Gastroesophageal sphincter (tissue), 4 donors: Measurements from ENCODE around the gene ANKRD1. TPM values are rescaled to one million over a fixed set of nuclear protein-coding genes. Genes with fewer than 3 reads are reported as not detected.
A peak's percentile ranks its signal among the peaks of the same experiment; 100 is the strongest.

Experiments
- ATAC-seq: fragments of 150-250 bp; one replicate; pipeline ENCODE4 v1.9.1; 2016; ENCODE audit warnings: mild to moderate bottlenecking, moderate library complexity
- H3K27ac ChIP-seq, 4 donors: fragments of 200-600 bp; sonication (generic) in 3 of 4; 1 replicate in 3 of 4; 2 replicates in 1 of 4; pipeline ENCODE4 v1.5.1; 2016 to 2019
- H3K27me3 ChIP-seq: fragments of 200-600 bp; sonication (generic); one replicate; pipeline ENCODE4 v1.5.1; 2019
- H3K36me3 ChIP-seq, 2 donors: fragments of 200-600 bp; sonication (generic); one replicate each; pipeline ENCODE4 v1.5.1; 2019; ENCODE audit warnings: control low read depth in 1 of 2
- H3K4me1 ChIP-seq, 3 donors: fragments of 200-600 bp; sonication (generic); 1 replicate in 2 of 3; 2 replicates in 1 of 3; pipeline ENCODE4 v1.5.1; 2016 to 2019; ENCODE audit warnings: control low read depth in 2 of 3
- H3K4me3 ChIP-seq, 2 donors: fragments of 200-600 bp; sonication (generic); one replicate each; pipeline ENCODE4 v1.5.1; 2019; ENCODE audit warnings: mild to moderate bottlenecking in 1 of 2, moderate library complexity in 1 of 2
- H3K9me3 ChIP-seq, 3 donors: fragments of 200-600 bp; sonication (generic); one replicate each; pipeline ENCODE4 v1.5.1; 2017 to 2019; ENCODE audit warnings: control low read depth in 2 of 3
- CTCF ChIP-seq, 4 experiments: fragments of 200-600 bp in 2 of 4; fragments of 450-650 bp in 2 of 4; sonication (generic) in 1 of 4; IDR thresholded peaks; one replicate each; pipeline ENCODE4 v1.5.1; 2017 to 2019; ENCODE audit warnings: antibody characterized with exemption in 4 of 4, mild to moderate bottlenecking in 2 of 4, moderate library complexity in 2 of 4
- EP300 ChIP-seq: sonication (generic); formaldehyde crosslinking; IDR thresholded peaks from one replicate; pipeline ENCODE4 v1.6.1; 2017; ENCODE audit warnings: antibody characterized with exemption, mild to moderate bottlenecking
- POLR2A ChIP-seq, 2 donors: fragments of 450-650 bp; IDR thresholded peaks; one replicate each; pipeline ENCODE4 v1.6.1; 2017; ENCODE audit warnings: antibody characterized with exemption in 2 of 2, mild to moderate bottlenecking in 2 of 2, moderate library complexity in 1 of 2
- POLR2AphosphoS5 ChIP-seq: sonication (generic); formaldehyde crosslinking; IDR thresholded peaks from one replicate; pipeline ENCODE4 v1.6.1; 2017; ENCODE audit warnings: antibody characterized with exemption
- WGBS, 2 donors: methylation state at CpG; one replicate each; pipeline ENCODE4 v1.1.5; 2018; ENCODE audit warnings: low coverage in 1 of 2; 5-methylcytosine and 5-hydroxymethylcytosine counted together
- total RNA-seq, 4 donors: library from RNA; depleted of rRNA; stranded (reverse); fragments of >200 nt; gene quantifications; one replicate each; pipeline ENCODE4 v1.1.0, GENCODE V29; 2016

Gene ANKRD1
- total RNA-seq, 4 donors from 2014 or later, result not detected

DNA sequence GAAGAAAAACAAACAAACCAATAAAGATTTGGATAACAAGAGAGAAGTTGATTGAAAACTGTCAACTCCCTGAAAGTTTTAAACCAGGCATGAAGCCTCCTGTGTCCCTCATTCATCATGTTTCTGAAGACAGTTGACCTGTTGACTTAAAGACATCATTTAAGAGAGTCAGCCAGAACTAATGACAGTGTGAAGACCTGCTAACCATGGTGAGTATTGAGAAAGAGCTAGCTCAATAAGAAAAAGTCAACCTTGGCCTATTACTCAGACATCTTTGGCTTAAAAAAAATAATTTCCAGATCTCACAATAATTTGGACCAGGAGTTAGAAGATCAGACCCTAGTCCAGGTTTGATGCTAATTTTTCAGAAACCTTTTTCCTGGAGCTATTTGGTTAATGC lies 45.3 kb upstream of the ANKRD1 start:
- Histone ChIP-seq H3K27me3 (no peaks in the 10 kb centered on the region), H3K4me3 (no peak overlapping the region)
- no peak for ATAC-seq

GRCh38 chr10:90965720-90966119 lies 44.8 kb upstream of the ANKRD1 start:
- TF ChIP-seq POLR2AphosphoS5, result no peak
- no peak for TF ChIP-seq POLR2A (IDR thresholded peaks at IDR 0.05)
- TF ChIP-seq CTCF (IDR thresholded peaks at IDR 0.05), result no peak
- TF ChIP-seq EP300, result no peak
- no peaks in the 10 kb centered on the region for H3K36me3 ChIP-seq
- H3K27me3 ChIP-seq, result no peaks in the 10 kb centered on the region
- 73% methylated on average over 1 of the region's 2 CpGs; no CpG with 5 or more reads in 1 of the 2 donors for WGBS, 2 donors
- no peak for ATAC-seq
- H3K4me1 ChIP-seq, result peaks cover 0 to 8% (median 0%) of the 10 kb centered on the region in 3 donors
- peak overlapping the region in 1 of 4 donors; percentile 9 for H3K27ac ChIP-seq
- no peak overlapping the region for H3K4me3 ChIP-seq
- H3K9me3 ChIP-seq, result no peaks in the 10 kb centered on the region

More for the DNA sequence above, 45.3 kb upstream of the ANKRD1 start:
- H3K27ac ChIP-seq, result no peak overlapping the region
- TF ChIP-seq POLR2A (IDR thresholded peaks at IDR 0.05) (no peak), EP300 (no peak), POLR2AphosphoS5 (no peak), CTCF (IDR thresholded peaks at IDR 0.05) (no peak)
- peaks cover 0 to 8% (median 0%) of the 10 kb centered on the region in 3 donors for H3K4me1 ChIP-seq
- H3K36me3 ChIP-seq, result no peaks in the 10 kb centered on the region
- no peaks in the 10 kb centered on the region for H3K9me3 ChIP-seq

DNA sequence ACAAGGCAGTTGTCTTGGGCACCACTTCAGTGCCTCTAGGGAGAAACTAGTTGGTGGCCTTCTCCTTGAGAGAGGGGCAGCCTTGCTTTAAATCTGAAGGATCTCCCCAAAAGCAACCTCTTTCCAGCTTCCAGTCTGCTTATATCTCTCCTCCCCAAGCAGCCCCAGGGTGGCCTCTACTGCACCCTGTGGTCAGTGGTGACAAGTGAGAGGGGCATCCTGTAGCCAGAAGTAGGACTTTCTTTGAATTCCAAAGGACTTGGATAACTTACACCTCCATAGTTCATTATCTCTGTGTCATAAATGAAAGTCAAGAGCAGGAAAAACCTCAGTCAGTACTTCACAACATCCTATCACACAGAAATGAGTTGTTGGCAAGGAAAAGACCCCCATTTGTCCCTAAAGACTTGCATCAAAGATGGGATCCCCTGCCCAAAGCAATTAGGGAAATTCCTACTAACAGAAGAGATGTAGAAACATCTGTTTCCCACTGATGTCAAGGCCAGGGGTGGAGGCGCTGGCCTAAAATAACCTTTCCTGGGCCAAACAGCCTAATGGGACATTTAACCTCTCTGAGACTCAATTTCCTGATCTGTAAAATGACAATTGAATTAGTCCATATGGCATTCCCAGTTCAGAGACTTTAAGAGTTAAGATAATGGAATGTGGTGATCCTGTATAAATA lies 44.0 kb upstream of the ANKRD1 start:
- Histone ChIP-seq H3K27me3 (no peaks in the 10 kb centered on the region), H3K36me3 (no peaks in the 10 kb centered on the region), H3K9me3 (no peaks in the 10 kb centered on the region), H3K27ac (no peak overlapping the region), H3K4me3 (no peak overlapping the region), H3K4me1 (peaks cover 0 to 8% (median 0%) of the 10 kb centered on the region in 3 donors)
- ATAC-seq, result peak; percentile 22
- no peak for TF ChIP-seq CTCF (IDR thresholded peaks at IDR 0.05)
- peak; percentile 25 for TF ChIP-seq POLR2AphosphoS5
- WGBS, 2 donors, result 45% methylated on average over 1 of the region's 1 CpG; no CpG with 5 or more reads in 1 of the 2 donors

GRCh38 chr10:90963331-90963730 lies 42.4 kb upstream of the ANKRD1 start:
- no peak for ATAC-seq
- WGBS, 2 donors, result 68 to 100% methylated on average over 1 to 2 of the region's 2 CpGs
- no peak for TF ChIP-seq EP300
- no peak for TF ChIP-seq POLR2A (IDR thresholded peaks at IDR 0.05)
- TF ChIP-seq POLR2AphosphoS5, result no peak
- TF ChIP-seq CTCF (IDR thresholded peaks at IDR 0.05), result no peak

GRCh38 chr10:90960355-90960814 lies 39.5 kb upstream of the ANKRD1 start:
- Histone ChIP-seq H3K4me1 (peaks cover 0 to 8% (median 0%) of the 10 kb centered on the region in 3 donors), H3K27me3 (no peaks in the 10 kb centered on the region), H3K36me3 (no peaks in the 10 kb centered on the region), H3K27ac (peak overlapping the region in 1 of 4 donors; percentile 37), H3K9me3 (no peaks in the 10 kb centered on the region), H3K4me3 (no peak overlapping the region)
- TF ChIP-seq POLR2AphosphoS5 (no peak), EP300 (no peak), POLR2A (IDR thresholded peaks at IDR 0.05) (no peak), CTCF (IDR thresholded peaks at IDR 0.05) (no peak)
- ATAC-seq, result no peak

More at GRCh38 chr10:90963331-90963730, 42.4 kb upstream of the ANKRD1 start:
- Histone ChIP-seq H3K36me3 (no peaks in the 10 kb centered on the region), H3K4me3 (no peak overlapping the region), H3K4me1 (peaks cover 0 to 8% (median 0%) of the 10 kb centered on the region in 3 donors), H3K27ac (no peak overlapping the region), H3K9me3 (no peaks in the 10 kb centered on the region), H3K27me3 (no peaks in the 10 kb centered on the region)
